Lung (tissue), 16 donors: ENCODE results near the gene ABCC5. TPM values are rescaled to one million over a fixed set of nuclear protein-coding genes. Genes with fewer than 3 reads are reported as not detected.

Experiments
- ATAC-seq: fragments of 200-7000 bp; cut with Tn5 transposase; one replicate; pipeline ENCODE4 v1.9.1; 2020; ENCODE audit warnings: moderate number of reproducible peaks; ENCODE audit not compliant: insufficient read depth, low FRiP score
- DNase-seq, 3 donors: peaks; one replicate each; pipeline ENCODE4 v3.0.0-alpha.2; 2013 to 2017
- H3K27ac ChIP-seq, 2 donors: one replicate each; pipeline ENCODE4 v1.5.1; 2013; ENCODE audit warnings: mild to moderate bottlenecking in 2 of 2, moderate library complexity in 2 of 2, control low read depth in 1 of 2, inconsistent platforms in 1 of 2, low read depth in 1 of 2, low read length in 1 of 2
- H3K27me3 ChIP-seq, 3 donors: one replicate each; pipeline ENCODE4 v1.5.1; 2013; ENCODE audit warnings: low read length in 2 of 3; ENCODE audit not compliant: control insufficient read depth in 3 of 3, insufficient read depth in 3 of 3
- H3K36me3 ChIP-seq, 4 donors: one replicate each; pipeline ENCODE4 v1.5.1; 2013; ENCODE audit warnings: low read length in 4 of 4, mild to moderate bottlenecking in 1 of 4, moderate library complexity in 1 of 4; ENCODE audit not compliant: control insufficient read depth in 4 of 4, insufficient read depth in 4 of 4
- H3K4me1 ChIP-seq, 5 donors: one replicate each; pipeline ENCODE4 v1.5.1; 2013; ENCODE audit warnings: low read length in 5 of 5, mild to moderate bottlenecking in 2 of 5, moderate library complexity in 1 of 5; ENCODE audit not compliant: control insufficient read depth in 5 of 5, insufficient read depth in 5 of 5
- H3K4me3 ChIP-seq: one replicate; pipeline ENCODE4 v1.5.1; 2013; ENCODE audit warnings: mild to moderate bottlenecking, control low read depth, moderate library complexity
- H3K9ac ChIP-seq, 2 donors: one replicate each; pipeline ENCODE4 v1.5.1; 2013; ENCODE audit warnings: low read length in 2 of 2, control low read depth in 1 of 2; ENCODE audit not compliant: insufficient read depth in 1 of 2
- H3K9me3 ChIP-seq, 4 donors: one replicate each; pipeline ENCODE4 v1.5.1; 2013; ENCODE audit warnings: low read length in 3 of 4, mild to moderate bottlenecking in 1 of 4, moderate library complexity in 1 of 4; ENCODE audit not compliant: control insufficient read depth in 4 of 4, insufficient read depth in 3 of 4
- CTCF ChIP-seq: IDR thresholded peaks from 2 replicates; pipeline ENCODE4 v1.5.1; 2012; ENCODE audit warnings: mild to moderate bottlenecking; ENCODE audit errors: control extremely low read depth, extremely low read depth
- WGBS, 2 donors: extraction: QIAGEN DNeasy Blood & Tissue Kit; methylation state at CpG; one replicate each; pipeline ENCODE4 v1.1.7; 2013; 5-methylcytosine and 5-hydroxymethylcytosine counted together
- long read RNA-seq, 5 donors: transcript quantifications; one replicate each; lab custom pipeline, GENCODE V29; 2026
- polyA plus RNA-seq, 2 donors: library from polyadenylated mRNA; stranded (reverse); fragments of 200-250 nt; gene quantifications; one replicate each; pipeline ENCODE4 v1.2.1, GENCODE V29; 2013
- total RNA-seq, 2 donors: library from RNA; depleted of rRNA in 1 of 2; stranded (reverse); fragments of >200 nt in 1 of 2; gene quantifications; one replicate each; pipeline ENCODE4 v1.2.1, GENCODE V29; 2014 to 2021
- donor health status: control.
- donor health status: control.
- donor health status: Bipolar disorder and iron deficiency.
- donor health status: healthy.
- donor health status: DM: yes; HTN: yes; CAD: no.

Gene ABCC5
- total RNA-seq (10 to 100 TPM; 29.5 to 78.1 TPM), polyA plus RNA-seq (10 to 100 TPM; 12.1 to 12.4 TPM)
- long read RNA-seq, donor 1, full-length matches to known transcripts = 16 of 16 reads
- long read RNA-seq, donor 1, partial matches to known transcripts = 0 of 16 reads
- long read RNA-seq, donor 1, other reads (novel, unspliced or antisense) = 0 of 16 reads
- long read RNA-seq, donor 2, full-length matches to known transcripts = 4 of 4 reads
- long read RNA-seq, donor 2, partial matches to known transcripts = 0 of 4 reads
- long read RNA-seq, donor 2, other reads (novel, unspliced or antisense) = 0 of 4 reads
- long read RNA-seq, donor 3, full-length matches to known transcripts = 9 of 9 reads
- long read RNA-seq, donor 3, partial matches to known transcripts = 0 of 9 reads
- long read RNA-seq, donor 3, other reads (novel, unspliced or antisense) = 0 of 9 reads
- long read RNA-seq, donor 4, full-length matches to known transcripts = 3 of 3 reads
- long read RNA-seq, donor 4, partial matches to known transcripts = 0 of 3 reads
- long read RNA-seq, donor 4, other reads (novel, unspliced or antisense) = 0 of 3 reads
- long read RNA-seq, donor 5, full-length matches to known transcripts = 12 of 17 reads
- long read RNA-seq, donor 5, partial matches to known transcripts = 5 of 17 reads
- long read RNA-seq, donor 5, other reads (novel, unspliced or antisense) = 0 of 17 reads

GRCh38 chr3:184017672-184018423 is at the start of gene ABCC5:
TSS of gene ABCC5 (minus strand) at chr3:184017884. CDS start at chr3:184014392, 3,492 bp downstream.
- WGBS, 2 donors = 0 to 1% methylated on average over 55 of the region's 55 CpGs
- Histone ChIP-seq H3K4me1 (peaks cover 4 to 19% (median 9%) of the 10 kb centered on the region in 5 donors), H3K27ac (peak within 1 kb of the TSS; percentile 84 to 85), H3K4me3 (peak within 1 kb of the TSS; percentile 98), H3K36me3 (peaks cover 0 to 4% (median 3%) of the 10 kb centered on the region in 4 donors), H3K9ac (peak within 1 kb of the TSS; percentile 42 to 74), H3K9me3 (peaks cover 0 to 2% (median 0%) of the 10 kb centered on the region in 4 donors), H3K27me3 (no peaks in the 10 kb centered on the region)
- DNase-seq = peak; percentile 95 to 97 (median 96)
- ATAC-seq = peak; percentile 100
- TF ChIP-seq CTCF = no peak

GRCh38 chr3:184066211-184066610 is 48.5 kb upstream of the ABCC5 start:
- no peaks in the 10 kb centered on the region for H3K4me1 ChIP-seq
- 92 to 95% methylated on average over 2 of the region's 2 CpGs for WGBS, 2 donors
- H3K27me3 ChIP-seq = no peaks in the 10 kb centered on the region
- no peaks in the 10 kb centered on the region for H3K36me3 ChIP-seq
- H3K9me3 ChIP-seq = no peaks in the 10 kb centered on the region
- no peak overlapping the region for H3K9ac ChIP-seq
- DNase-seq (no peak), ATAC-seq (no peak)
- no peak overlapping the region for H3K4me3 ChIP-seq
- no peak for TF ChIP-seq CTCF
- no peak overlapping the region for H3K27ac ChIP-seq

- DNase-seq = no peak
- H3K9ac ChIP-seq = no peak overlapping the region
- H3K27ac ChIP-seq = no peak overlapping the region
- no peak for TF ChIP-seq CTCF
- no peaks in the 10 kb centered on the region for H3K4me1 ChIP-seq
- H3K36me3 ChIP-seq = no peaks in the 10 kb centered on the region
- H3K27me3 ChIP-seq = no peaks in the 10 kb centered on the region
- no peak overlapping the region for H3K4me3 ChIP-seq
- ATAC-seq = no peak
- no peaks in the 10 kb centered on the region for H3K9me3 ChIP-seq
These were observed 45.0 kb upstream of the ABCC5 start for GRCh38 chr3:184062637-184063036.
